K562 (cell line): Measurements from ENCODE around the gene MAP1LC3B2. TPM values are rescaled to one million over a fixed set of nuclear protein-coding genes. Genes with fewer than 3 reads are reported as not detected.

Experiments
- BCL6 ChIP-seq: fragments of 250-450 bp; sonication (Bioruptor Pico); IDR thresholded peaks from 2 replicates; pipeline ENCODE4 v1.4.0; 2020
- CEBPB ChIP-seq: fragments of 450-650 bp; IDR thresholded peaks from 2 replicates; pipeline ENCODE4 v1.6.1; 2016; ENCODE audit warnings: missing genetic modification characterization, missing compliant biosample characterization
- CREB3 ChIP-seq: fragments of 450-650 bp; conservative IDR thresholded peaks from 2 replicates; pipeline ENCODE4 v1.6.1; 2016; ENCODE audit warnings: missing genetic modification characterization, low read depth, mild to moderate bottlenecking, missing compliant biosample characterization, moderate library complexity
- EP300 ChIP-seq: IDR thresholded peaks from 2 replicates; pipeline ENCODE4 v1.6.1; 2012; ENCODE audit warnings: low read length, improper control_type of control experiment
- KDM4B ChIP-seq, 2 experiments: fragments of 450-650 bp in 1 of 2; sonication (generic) in 1 of 2; IDR thresholded peaks; 2 replicates each; pipeline ENCODE4 v1.6.1; 2016 to 2017; ENCODE audit warnings: borderline replicate concordance in 2 of 2, antibody characterized with exemption in 1 of 2, low read depth in 1 of 2, mild to moderate bottlenecking in 1 of 2
- NEUROD1 ChIP-seq: fragments of 150-350 bp; IDR thresholded peaks from 2 replicates; pipeline ENCODE4 v1.6.1; 2014; ENCODE audit warnings: borderline replicate concordance, low read length, low read depth; ENCODE audit not compliant: partially characterized antibody
- NFRKB ChIP-seq: fragments of 450-650 bp; IDR thresholded peaks from 2 replicates; pipeline ENCODE4 v1.6.1; 2016; ENCODE audit warnings: low read depth
- NRF1 ChIP-seq, 2 experiments: fragments of 450-650 bp; IDR thresholded peaks in 1 of 2; conservative IDR thresholded peaks in 1 of 2; 2 replicates each; pipeline ENCODE4 v1.6.1; 2014; ENCODE audit warnings: mild to moderate bottlenecking in 2 of 2
- POLR2G ChIP-seq: fragments of 200-400 bp; formaldehyde crosslinking; IDR thresholded peaks from 2 replicates; pipeline ENCODE4 v1.6.1; 2017; ENCODE audit warnings: low read depth, mild to moderate bottlenecking, antibody characterized with exemption, low read length, moderate library complexity
- RB1 ChIP-seq: fragments of 450-650 bp; IDR thresholded peaks from 2 replicates; pipeline ENCODE4 v1.6.1; 2017; ENCODE audit warnings: low read depth, mild to moderate bottlenecking
- RBFOX2 ChIP-seq: fragments of 200-400 bp; formaldehyde crosslinking; IDR thresholded peaks from 2 replicates; pipeline ENCODE4 v1.6.1; 2017; ENCODE audit warnings: low read depth, mild to moderate bottlenecking, low read length, moderate library complexity
- VEZF1 ChIP-seq: fragments of 200-800 bp; sonication (Bioruptor generic); IDR thresholded peaks from 2 replicates; pipeline ENCODE4 v1.6.1; 2017; ENCODE audit warnings: missing genetic modification characterization, missing compliant biosample characterization
- ZBTB17 ChIP-seq: fragments of 450-650 bp; formaldehyde crosslinking; IDR thresholded peaks from 2 replicates; pipeline ENCODE4 v1.4.0; 2020; ENCODE audit warnings: mild to moderate bottlenecking
- ZNF239 ChIP-seq: fragments of 250-450 bp; sonication (Bioruptor Pico); IDR thresholded peaks from 2 replicates; pipeline ENCODE4 v1.4.0; 2020; ENCODE audit warnings: mild to moderate bottlenecking
- ZNF318 ChIP-seq, 2 experiments: fragments of 450-650 bp; IDR thresholded peaks; 2 replicates each; pipeline ENCODE4 v1.6.1; 2016; ENCODE audit warnings: mild to moderate bottlenecking in 2 of 2, borderline replicate concordance in 1 of 2, low read depth in 1 of 2, moderate library complexity in 1 of 2
- ZNF77 ChIP-seq: fragments of 250-450 bp; sonication (Bioruptor Pico); IDR thresholded peaks from 2 replicates; pipeline ENCODE4 v1.5.0; 2020
- polyA plus RNA-seq, 8 experiments: library from polyadenylated mRNA; depleted of rRNA in 4 of 8; stranded (reverse) in 5 of 8; unstranded in 3 of 8; fragments of >200 nt; fragmentation: Nextera tagmentation in 2 of 8; fragmentation: Illumina TruSeq in 1 of 8; extraction: Ambion mirVana in 2 of 8; extraction: Trizol in 1 of 8; gene quantifications; 2 replicates each; pipeline versions ENCODE4 v1.2.1 to v1.2.3, GENCODE V29; 2011 to 2014; ENCODE audit warnings: inconsistent platforms in 1 of 8, missing spikeins in 1 of 8
- total RNA-seq, 7 experiments: library from RNA; depleted of rRNA in 6 of 7; stranded (reverse); fragments of >200 nt in 6 of 7; fragmentation: Illumina TruSeq in 2 of 7; extraction: Trizol in 2 of 7; gene quantifications; 2 replicates each; pipeline versions ENCODE4 v1.2.1 to v1.2.3, GENCODE V29; 2011 to 2021; ENCODE audit warnings: low replicate concordance in 1 of 7

Gene MAP1LC3B2
- total and polyA plus RNA-seq, 9 of the 15 experiments (the other 6 are each of a cell fraction or from before 2014, with no cell fraction given): 0.53 to 2.8 (median 0.76) TPM; not detected in 2

- TF ChIP-seq ZNF318 (IDR thresholded peaks at IDR 0.05; ENCODE audit: borderline replicate concordance in 1 of 2, low read depth in 1 of 2): no peak
- no peak for TF ChIP-seq CEBPB (tag)
- peak; percentile 42; the same call in 1 of the 2 replicates for TF ChIP-seq NFRKB
- TF ChIP-seq POLR2G: no peak
- no peak for TF ChIP-seq ZNF77 (CRISPR knock-in tag)
- peak; percentile 37; the same call in 1 of the 2 replicates for TF ChIP-seq RBFOX2
- TF ChIP-seq EP300: peak; percentile 7; the same call in 1 of the 2 replicates
- peak in 1 of 2 experiments; percentile 35; a peak in 1 of 4 replicates for TF ChIP-seq KDM4B (IDR thresholded peaks at IDR 0.05; ENCODE audit: borderline replicate concordance in 2 of 2, low read depth in 1 of 2)
- no peak for TF ChIP-seq BCL6 (CRISPR knock-in tag)
- TF ChIP-seq RB1: 0 out of 2 replicates have a peak, but pooled peaks have one; percentile 24
- peak; percentile 31 for TF ChIP-seq NEUROD1
- TF ChIP-seq NRF1 (conservative IDR thresholded peaks at IDR 0.05 in 1 of 2, IDR thresholded peaks at IDR 0.05 in 1 of 2): peak in 1 of 2 experiments; percentile 13; a peak in 1 of 4 replicates
- peak; percentile 78 for TF ChIP-seq ZBTB17
- peak; percentile 95 for TF ChIP-seq VEZF1 (CRISPR knock-in tag)
- TF ChIP-seq ZNF239 (CRISPR knock-in tag): peak; percentile 24; the same call in 1 of the 2 replicates
- TF ChIP-seq CREB3 (tag): no peak
Observed at GRCh38 chr12:116533343-116534251, 25.6 kb upstream of the MAP1LC3B2 start (continued).
